ENCODE results near the gene LY9. TPM values are rescaled to one million over a fixed set of nuclear protein-coding genes. Genes with fewer than 3 reads are reported as not detected.

The LY9 gene
- total and polyA plus RNA-seq, 2 donors from 2014 or later: 0.41 to 3.5 TPM

- Histone ChIP-seq H3K36me3 (ENCODE audit: control insufficient read depth in 2 of 3, insufficient read depth in 3 of 3, low read length in 3 of 3) (no peaks in the 10 kb centered on the region), H3K9me3 (ENCODE audit: control insufficient read depth in 2 of 3, insufficient read depth in 1 of 3, low read length in 3 of 3) (no peaks in the 10 kb centered on the region), H3K4me1 (ENCODE audit: control insufficient read depth in 2 of 3, insufficient read depth in 2 of 3, low read depth in 1 of 3, low read length in 3 of 3) (no peaks in the 10 kb centered on the region), H3K27ac (ENCODE audit: low read depth in 2 of 2, low read length in 2 of 2) (no peak overlapping the region), H3K27me3 (ENCODE audit: control insufficient read depth, insufficient read depth, low read length) (no peaks in the 10 kb centered on the region), H3K4me3 (ENCODE audit: low read length in 3 of 3) (no peak overlapping the region), H3K9ac (ENCODE audit: low read length in 3 of 3) (no peak overlapping the region)
- intact Hi-C loops (cut with DNase I): no loop called here
- no peak for TF ChIP-seq CTCF (IDR thresholded peaks at IDR 0.05; ENCODE audit: borderline replicate concordance, extremely low read depth, insufficient read depth)
- DNase-seq: no peak
- FAIRE-seq: no peak
Measured at GRCh38 chr1:160748181-160748877, 47.6 kb upstream of the LY9 start.

GRCh38 chr1:160748878-160749269 is 47.1 kb upstream of the LY9 start:
- no peak overlapping the region for H3K27ac ChIP-seq (ENCODE audit: low read depth in 2 of 2, low read length in 2 of 2)
- intact Hi-C loops (cut with DNase I): no loop called here
- no peak for TF ChIP-seq CTCF (IDR thresholded peaks at IDR 0.05; ENCODE audit: borderline replicate concordance, extremely low read depth, insufficient read depth)
- H3K9me3 ChIP-seq (ENCODE audit: control insufficient read depth in 2 of 3, insufficient read depth in 1 of 3, low read length in 3 of 3): no peaks in the 10 kb centered on the region
- no peaks in the 10 kb centered on the region for H3K4me1 ChIP-seq (ENCODE audit: control insufficient read depth in 2 of 3, insufficient read depth in 2 of 3, low read depth in 1 of 3, low read length in 3 of 3)
- no peak for FAIRE-seq
- DNase-seq: no peak
- no peaks in the 10 kb centered on the region for H3K36me3 ChIP-seq (ENCODE audit: control insufficient read depth in 2 of 3, insufficient read depth in 3 of 3, low read length in 3 of 3)
- H3K9ac ChIP-seq (ENCODE audit: low read length in 3 of 3): no peak overlapping the region
- H3K27me3 ChIP-seq (ENCODE audit: control insufficient read depth, insufficient read depth, low read length): no peaks in the 10 kb centered on the region
- H3K4me3 ChIP-seq (ENCODE audit: low read length in 3 of 3): no peak overlapping the region

- H3K4me1 ChIP-seq (ENCODE audit: control insufficient read depth in 2 of 3, insufficient read depth in 2 of 3, low read depth in 1 of 3, low read length in 3 of 3): no peaks in the 10 kb centered on the region
- H3K9ac ChIP-seq (ENCODE audit: low read length in 3 of 3): no peak overlapping the region
- H3K27ac ChIP-seq (ENCODE audit: low read depth in 2 of 2, low read length in 2 of 2): no peak overlapping the region
- no peak for FAIRE-seq
- DNase-seq: no peak
- TF ChIP-seq CTCF (IDR thresholded peaks at IDR 0.05; ENCODE audit: borderline replicate concordance, extremely low read depth, insufficient read depth): no peak
- no peaks in the 10 kb centered on the region for H3K9me3 ChIP-seq (ENCODE audit: control insufficient read depth in 2 of 3, insufficient read depth in 1 of 3, low read length in 3 of 3)
- intact Hi-C loops (cut with DNase I): no loop called here
- H3K4me3 ChIP-seq (ENCODE audit: low read length in 3 of 3): no peak overlapping the region
- H3K36me3 ChIP-seq (ENCODE audit: control insufficient read depth in 2 of 3, insufficient read depth in 3 of 3, low read length in 3 of 3): no peaks in the 10 kb centered on the region
- H3K27me3 ChIP-seq (ENCODE audit: control insufficient read depth, insufficient read depth, low read length): no peaks in the 10 kb centered on the region
Measured at GRCh38 chr1:160750608-160751007, 45.4 kb upstream of the LY9 start.

GRCh38 chr1:160752406-160752805 is 43.6 kb upstream of the LY9 start:
- H3K27me3 ChIP-seq (ENCODE audit: control insufficient read depth, insufficient read depth, low read length): no peaks in the 10 kb centered on the region
- no peak overlapping the region for H3K9ac ChIP-seq (ENCODE audit: low read length in 3 of 3)
- H3K4me3 ChIP-seq (ENCODE audit: low read length in 3 of 3): no peak overlapping the region
- intact Hi-C loops (cut with DNase I): no loop called here
- FAIRE-seq (no peak), DNase-seq (no peak)
- no peak overlapping the region for H3K27ac ChIP-seq (ENCODE audit: low read depth in 2 of 2, low read length in 2 of 2)
- H3K4me1 ChIP-seq (ENCODE audit: control insufficient read depth in 2 of 3, insufficient read depth in 2 of 3, low read depth in 1 of 3, low read length in 3 of 3): no peaks in the 10 kb centered on the region
- no peaks in the 10 kb centered on the region for H3K36me3 ChIP-seq (ENCODE audit: control insufficient read depth in 2 of 3, insufficient read depth in 3 of 3, low read length in 3 of 3)
- H3K9me3 ChIP-seq (ENCODE audit: control insufficient read depth in 2 of 3, insufficient read depth in 1 of 3, low read length in 3 of 3): no peaks in the 10 kb centered on the region
- TF ChIP-seq CTCF (IDR thresholded peaks at IDR 0.05; ENCODE audit: borderline replicate concordance, extremely low read depth, insufficient read depth): no peak
